Heart right ventricle (tissue), 16 donors: Measurements from ENCODE around the gene ZNF366. TPM values are rescaled to one million over a fixed set of nuclear protein-coding genes. Genes with fewer than 3 reads are reported as not detected.
A peak's percentile ranks its signal among the peaks of the same experiment; 100 is the strongest.

Experiments used
- ATAC-seq, 8 donors: fragments of 200-7000 bp; cut with Tn5 transposase; one replicate each; pipeline ENCODE4 v1.9.1; 2020; ENCODE audit warnings: mild to moderate bottlenecking in 8 of 8, moderate library complexity in 8 of 8, moderate number of reproducible peaks in 1 of 8
- DNase-seq, 2 donors: peaks; one replicate each; pipeline ENCODE4 v3.0.0-alpha.2; 2020
- H3K27ac ChIP-seq, 10 donors: fragments of 200-600 bp; sonication (generic) in 2 of 10; one replicate each; pipeline versions ENCODE4 v1.5.0 to v1.8.0; 2020 to 2022; ENCODE audit warnings: mild to moderate bottlenecking in 3 of 10
- H3K27me3 ChIP-seq, 7 donors: fragments of 200-600 bp; one replicate each; pipeline ENCODE4 v1.8.0; 2021 to 2022; ENCODE audit warnings: mild to moderate bottlenecking in 2 of 7
- H3K36me3 ChIP-seq, 9 donors: fragments of 200-600 bp; sonication (generic) in 1 of 9; one replicate each; pipeline versions ENCODE4 v1.5.0 to v1.8.0; 2020 to 2022; ENCODE audit warnings: mild to moderate bottlenecking in 2 of 9
- H3K4me1 ChIP-seq, 9 donors: fragments of 200-600 bp; sonication (generic) in 1 of 9; one replicate each; pipeline versions ENCODE4 v1.5.0 to v1.8.0; 2020 to 2022; ENCODE audit warnings: mild to moderate bottlenecking in 4 of 9
- H3K4me3 ChIP-seq, 10 donors: fragments of 200-600 bp; sonication (generic) in 2 of 10; one replicate each; pipeline versions ENCODE4 v1.5.0 to v1.8.0; 2020 to 2022; ENCODE audit warnings: mild to moderate bottlenecking in 7 of 10, moderate library complexity in 2 of 10
- H3K9me3 ChIP-seq, 11 donors: fragments of 200-600 bp in 10 of 11; sonication (generic) in 2 of 11; one replicate each; pipeline versions ENCODE4 v1.5.0 to v1.8.0; 2013 to 2022; ENCODE audit warnings: mild to moderate bottlenecking in 2 of 11, control low read depth in 1 of 11, moderate library complexity in 1 of 11
- WGBS, 2 donors: extraction: QIAGEN DNeasy Blood & Tissue Kit; methylation state at CpG; one replicate each; pipeline ENCODE4 v1.1.7; 2013; ENCODE audit warnings: inconsistent platforms in 1 of 2; 5-methylcytosine and 5-hydroxymethylcytosine counted together
- intact Hi-C, 10 donors: fragments of 100-400 bp; cut with DNase I; formaldehyde crosslinking; loops; one replicate each; pipeline versions ENCODE4 v1.11.1 to v1.14.2; 2022
- polyA plus RNA-seq, 2 donors: library from polyadenylated mRNA; stranded (reverse); fragments of 200-250 nt; gene quantifications; one replicate each; pipeline ENCODE4 v1.2.3, GENCODE V29; 2013
- total RNA-seq, 10 donors: library from RNA; stranded (reverse); fragmentation: NEBNext Ultra II Directional in 3 of 10; extraction: Animal tissue kit (Norgen Biotek cat#: 25700) in 3 of 10; gene quantifications; one replicate each; pipeline versions ENCODE4 v1.2.1 to v1.2.4, GENCODE V29; 2021 to 2023
- TF ChIP-seq, protein P1 (sequence below), 9 donors: fragments of 200-600 bp; sonication (generic) in 2 of 9; IDR thresholded peaks; one replicate each; pipeline versions ENCODE4 v1.5.0 to v1.8.0; 2021 to 2022; ENCODE audit warnings: antibody characterized with exemption in 9 of 9, mild to moderate bottlenecking in 5 of 9, moderate library complexity in 1 of 9
- donor health status: Arrhythmogenic right ventricular cardiomyopathy.
- donor health status: ischemic (EF 13 %, LVEDD 7.1; RV severe dilation, severe dysfunction).
- donor health status: healthy with polysubstance abuse.
- donor health status: DM: no; HTN: yes; CAD: no.
- donor health status: DM: no; HTN: no; CAD: no.
- donor health status: ischemic (EF 25% LVEDD 6.9; RV normal size, moderate dysfunction).
- donor health status: ischemic (EF 25% LVEDD 5.7; RV mildly dilated, moderate dysfunction).
- donor health status: healthy.
- donor health status: DM: yes; HTN: yes; CAD: no.
- donor health status: Ischemic cardiomyopathy.
- donor health status: ischemic (EF 35%, LVEDD 5.7; RV mildly dilated, moderate dysfunction).
- donor health status: nonischemic (EF 11% LVEDD 7.7; RV severe dilation, severe dysfunction).
- donor health status: DM: yes; HTN: yes; CAD: no.
- donor health status: PGD.
- donor health status: ischemic (EF 29% LVEDD 5.4; RV normal size, mild dysfunction).
- donor health status: nonischemic (EF 23%, LVEDD 6.1; RV moderate dilation, normal function).

The ZNF366 gene
- total and polyA plus RNA-seq, 12 donors, result 1.7 to 10.5 (median 5.2) TPM

GRCh38 chr5:72498284-72498683 is 8.9 kb downstream of the ZNF366 start:
- no peaks in the 10 kb centered on the region for H3K27me3 ChIP-seq
- H3K4me1 ChIP-seq, result peaks cover 0 to 49% (median 27%) of the 10 kb centered on the region in 9 donors
- TF ChIP-seq, protein P1, sequence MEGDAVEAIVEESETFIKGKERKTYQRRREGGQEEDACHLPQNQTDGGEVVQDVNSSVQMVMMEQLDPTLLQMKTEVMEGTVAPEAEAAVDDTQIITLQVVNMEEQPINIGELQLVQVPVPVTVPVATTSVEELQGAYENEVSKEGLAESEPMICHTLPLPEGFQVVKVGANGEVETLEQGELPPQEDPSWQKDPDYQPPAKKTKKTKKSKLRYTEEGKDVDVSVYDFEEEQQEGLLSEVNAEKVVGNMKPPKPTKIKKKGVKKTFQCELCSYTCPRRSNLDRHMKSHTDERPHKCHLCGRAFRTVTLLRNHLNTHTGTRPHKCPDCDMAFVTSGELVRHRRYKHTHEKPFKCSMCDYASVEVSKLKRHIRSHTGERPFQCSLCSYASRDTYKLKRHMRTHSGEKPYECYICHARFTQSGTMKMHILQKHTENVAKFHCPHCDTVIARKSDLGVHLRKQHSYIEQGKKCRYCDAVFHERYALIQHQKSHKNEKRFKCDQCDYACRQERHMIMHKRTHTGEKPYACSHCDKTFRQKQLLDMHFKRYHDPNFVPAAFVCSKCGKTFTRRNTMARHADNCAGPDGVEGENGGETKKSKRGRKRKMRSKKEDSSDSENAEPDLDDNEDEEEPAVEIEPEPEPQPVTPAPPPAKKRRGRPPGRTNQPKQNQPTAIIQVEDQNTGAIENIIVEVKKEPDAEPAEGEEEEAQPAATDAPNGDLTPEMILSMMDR (IDR thresholded peaks at IDR 0.05), result no peak
- DNase-seq (no peak), ATAC-seq (no peak)
- intact Hi-C loops, result no loop called here
- no peaks in the 10 kb centered on the region for H3K36me3 ChIP-seq
- H3K4me3 ChIP-seq, result no peak overlapping the region
- WGBS, 2 donors, result 76 to 84% methylated on average over 2 of the region's 2 CpGs
- no peaks in the 10 kb centered on the region for H3K9me3 ChIP-seq
- no peak overlapping the region for H3K27ac ChIP-seq

GRCh38 chr5:72497823-72498222 is 9.4 kb downstream of the ZNF366 start:
- Histone ChIP-seq H3K4me1 (peaks cover 0 to 44% (median 27%) of the 10 kb centered on the region in 9 donors), H3K4me3 (no peak overlapping the region), H3K9me3 (no peaks in the 10 kb centered on the region), H3K27me3 (no peaks in the 10 kb centered on the region), H3K27ac (no peak overlapping the region), H3K36me3 (peaks cover 0 to 4% (median 0%) of the 10 kb centered on the region in 9 donors)
- ATAC-seq, result no peak
- 89% methylated on average over 3 of the region's 3 CpGs for WGBS, 2 donors
- no peak for DNase-seq
- TF ChIP-seq, protein P1 (IDR thresholded peaks at IDR 0.05), result no peak
- intact Hi-C loops, result no loop called here

- WGBS, 2 donors, result 75 to 83% methylated on average over 6 of the region's 6 CpGs
- Histone ChIP-seq H3K9me3 (no peaks in the 10 kb centered on the region), H3K4me1 (peaks cover 0 to 29% (median 13%) of the 10 kb centered on the region in 9 donors), H3K27me3 (no peaks in the 10 kb centered on the region), H3K36me3 (peaks cover 0 to 20% (median 0%) of the 10 kb centered on the region in 9 donors), H3K27ac (no peak overlapping the region), H3K4me3 (no peak overlapping the region)
- intact Hi-C loops, result no loop called here
- ATAC-seq (no peak), DNase-seq (no peak)
- TF ChIP-seq, protein P1 (IDR thresholded peaks at IDR 0.05), result no peak
Measured at GRCh38 chr5:72495410-72495809, 11.8 kb downstream of the ZNF366 start.

GRCh38 chr5:72494623-72495124 is 12.5 kb downstream of the ZNF366 start:
- peaks cover 0 to 27% (median 0%) of the 10 kb centered on the region in 9 donors for H3K36me3 ChIP-seq
- TF ChIP-seq, protein P1 (IDR thresholded peaks at IDR 0.05), result no peak
- intact Hi-C loops, result loop anchor here in 1 of 10 donors (5.0 kb wide), 1 partner anchor 37 kb away; no protein-coding TSS in a partner anchor
- peaks cover 0 to 30% (median 9%) of the 10 kb centered on the region in 9 donors for H3K4me1 ChIP-seq
- ATAC-seq (no peak), DNase-seq (no peak)
- H3K4me3 ChIP-seq, result no peak overlapping the region
- no peaks in the 10 kb centered on the region for H3K27me3 ChIP-seq
- no peaks in the 10 kb centered on the region for H3K9me3 ChIP-seq
- WGBS, 2 donors, result 75 to 80% methylated on average over 5 of the region's 5 CpGs
- peak overlapping the region in 2 of 10 donors; percentile 4 to 12 for H3K27ac ChIP-seq
